Endothelial cell of umbilical vein (primary cell): ENCODE data around the gene IDI2. TPM values are rescaled to one million over a fixed set of nuclear protein-coding genes. Genes with fewer than 3 reads are reported as not detected.

Experiments
- BruUV-seq: library from RNA; stranded (reverse); fragments of 400-500 nt; replicated peaks from 2 replicates; lab custom pipeline; 2021; lab: Mats Ljungman, UMichigan
- CTCF ChIA-PET: fragments of 300-600, 350-600 bp; sonication (Branson Sonifier 250); formaldehyde crosslinking; loops from one replicate; lab custom pipeline; 2021; ENCODE audit warnings: antibody characterized with exemption, inconsistent platforms; lab: Charles Lee
- POLR2A ChIA-PET: fragments of 300-600, 350-600 bp; sonication (Branson Sonifier 250); formaldehyde crosslinking; loops from one replicate; lab custom pipeline; 2021; ENCODE audit warnings: antibody characterized with exemption, inconsistent platforms; lab: Charles Lee
- DNase-seq: peaks from one replicate; pipeline ENCODE4 v3.0.0-alpha.2; 2011; ENCODE audit warnings: low read depth, low spot score
- FAIRE-seq: peaks from 2 replicates; lab custom pipeline; 2011; peaks lifted over from hg19 to GRCh38; lab: Jason Lieb, UNC
- H2AFZ ChIP-seq: 2 replicates; pipeline ENCODE4 v1.6.0; 2012; ENCODE audit warnings: low read depth, low read length, control low read depth, inconsistent platforms
- H3K27ac ChIP-seq: 2 replicates; pipeline ENCODE4 v1.5.1; 2011; ENCODE audit warnings: low read depth, mild to moderate bottlenecking, control low read depth, low read length, moderate library complexity; ENCODE audit not compliant: insufficient read depth
- H3K27me3 ChIP-seq, 2 experiments: 2 replicates each; pipeline versions ENCODE4 v1.6.0 to v1.6.1; 2011; ENCODE audit warnings: low read length in 2 of 2, mixed read lengths in 1 of 2; ENCODE audit not compliant: control insufficient read depth in 2 of 2, insufficient read depth in 2 of 2
- H3K36me3 ChIP-seq, 2 experiments: 2 replicates in 1 of 2; 3 replicates in 1 of 2; pipeline ENCODE4 v1.5.1; 2011; ENCODE audit warnings: low read length in 2 of 2, mild to moderate bottlenecking in 1 of 2, moderate library complexity in 1 of 2; ENCODE audit not compliant: control insufficient read depth in 2 of 2, insufficient read depth in 2 of 2; ENCODE audit errors: extremely low read depth in 1 of 2
- H3K4me1 ChIP-seq: 3 replicates; pipeline ENCODE4 v1.5.1; 2011; ENCODE audit warnings: mild to moderate bottlenecking, low read length; ENCODE audit not compliant: control insufficient read depth, insufficient read depth; ENCODE audit errors: extremely low read depth
- H3K4me2 ChIP-seq: 2 replicates; pipeline ENCODE4 v1.6.1; 2011; ENCODE audit warnings: low read length, control low read depth, mixed read lengths; ENCODE audit not compliant: insufficient read depth
- H3K4me3 ChIP-seq, 3 experiments: fragments of 200-600 bp in 1 of 3; sonication (generic), shearing (Covaris generic) in 1 of 3; replicated peaks in 1 of 3; 2 replicates each; pipeline ENCODE4 v1.5.1; 2011 to 2016; ENCODE audit warnings: control low read depth in 3 of 3, low read length in 3 of 3, mild to moderate bottlenecking in 2 of 3, inconsistent platforms in 1 of 3, low read depth in 1 of 3, moderate library complexity in 1 of 3; ENCODE audit not compliant: insufficient read depth in 1 of 3
- H3K79me2 ChIP-seq: 2 replicates; pipeline ENCODE4 v1.6.0; 2012; ENCODE audit warnings: low read length, inconsistent platforms; ENCODE audit not compliant: control insufficient read depth, insufficient read depth
- H3K9ac ChIP-seq: replicated peaks from 2 replicates; pipeline ENCODE3; 2011; ENCODE audit warnings: low read length, control low read depth; ENCODE audit not compliant: insufficient read depth; ENCODE audit errors: extremely low read depth
- H3K9me1 ChIP-seq: replicated peaks from 3 replicates; pipeline ENCODE4 v1.6.0; 2011; ENCODE audit warnings: mild to moderate bottlenecking, low read length; ENCODE audit not compliant: control insufficient read depth, insufficient read depth; ENCODE audit errors: extremely low read depth
- H3K9me3 ChIP-seq: replicated peaks from 2 replicates; pipeline ENCODE4 v1.5.1; 2012; ENCODE audit warnings: low read length, inconsistent platforms; ENCODE audit not compliant: control insufficient read depth, insufficient read depth
- H4K20me1 ChIP-seq: replicated peaks from 2 replicates; pipeline ENCODE3; 2011; ENCODE audit warnings: mild to moderate bottlenecking, low read length; ENCODE audit not compliant: control insufficient read depth, insufficient read depth; ENCODE audit errors: extremely low read depth
- EZH2 ChIP-seq: IDR thresholded peaks from 2 replicates; pipeline ENCODE4 v1.6.1; 2012; ENCODE audit warnings: borderline replicate concordance, low read depth, mild to moderate bottlenecking, moderate library complexity, low read length, inconsistent platforms; ENCODE audit not compliant: severe bottlenecking
- FOS ChIP-seq: IDR thresholded peaks from 2 replicates; pipeline ENCODE4 v1.6.1; 2011; ENCODE audit warnings: mild to moderate bottlenecking, low read length, moderate library complexity, borderline replicate concordance; ENCODE audit not compliant: insufficient read depth
- GATA2 ChIP-seq: IDR thresholded peaks from 2 replicates; pipeline ENCODE4 v1.7.0; 2011; ENCODE audit warnings: low read depth, mild to moderate bottlenecking, moderate library complexity, mixed read lengths, low read length; ENCODE audit not compliant: insufficient read length, insufficient read depth
- JUN ChIP-seq: IDR thresholded peaks from 2 replicates; pipeline ENCODE4 v1.6.1; 2011; ENCODE audit warnings: borderline replicate concordance, low read depth; ENCODE audit not compliant: insufficient read length, insufficient read depth
- MYC ChIP-seq: IDR thresholded peaks from one replicate; pipeline ENCODE4 v1.6.1; 2011; ENCODE audit warnings: mild to moderate bottlenecking, low read depth, low read length
- POLR2A ChIP-seq: IDR thresholded peaks from 2 replicates; pipeline ENCODE4 v1.6.1; 2012; ENCODE audit warnings: low read depth, mild to moderate bottlenecking, control low read depth, low read length
- POLR2AphosphoS5 ChIP-seq: IDR thresholded peaks from 2 replicates; pipeline ENCODE4 v1.6.1; 2012; ENCODE audit warnings: low read depth, mild to moderate bottlenecking, control low read depth, low read length, moderate library complexity; ENCODE audit not compliant: insufficient read depth
- dilution Hi-C: fragments of 300-500 bp; cut with MboI; formaldehyde crosslinking; loops from one replicate; pipeline ENCODE4 v1.15.0; 2019; ENCODE audit warnings: low sequenced_read_pairs; ENCODE audit not compliant: extremely low pct_ligation_motif_present
- intact Hi-C: fragments of 100-400 bp; cut with micrococcal nuclease; formaldehyde crosslinking; loops from one replicate; pipeline ENCODE4 v1.10.0; 2022
- polyA plus RNA-seq, 4 experiments: library from polyadenylated mRNA; depleted of rRNA in 3 of 4; stranded (reverse) in 3 of 4; unstranded in 1 of 4; fragments of >200 nt; gene quantifications; 2 replicates each; pipeline versions ENCODE4 v1.2.1 to v1.2.3, GENCODE V29; 2011 to 2012; ENCODE audit warnings: missing spikeins in 1 of 4
- total RNA-seq: library from RNA; stranded (reverse); gene quantifications from 2 replicates; pipeline ENCODE4 v1.2.3, GENCODE V29; 2021
- TF ChIP-seq, protein P1 (sequence below): IDR thresholded peaks from 2 replicates; pipeline ENCODE4 v1.6.1; 2011; ENCODE audit not compliant: insufficient read depth, insufficient read length
- TF ChIP-seq, protein P2 (sequence below), 2 donors: IDR thresholded peaks; 1 replicate in 1 of 2; 2 replicates in 1 of 2; pipeline ENCODE4 v1.5.1; 2011; ENCODE audit warnings: low read length in 2 of 2, mild to moderate bottlenecking in 2 of 2, moderate library complexity in 2 of 2, control low read depth in 1 of 2, inconsistent platforms in 1 of 2, low read depth in 1 of 2; ENCODE audit not compliant: insufficient read depth in 1 of 2; ENCODE audit errors: extremely low read depth in 1 of 2

Gene IDI2
- total and polyA plus RNA-seq, 2 donors (not counting 3 experiments of a cell fraction or from before 2014, with no cell fraction given): not detected

DNA sequence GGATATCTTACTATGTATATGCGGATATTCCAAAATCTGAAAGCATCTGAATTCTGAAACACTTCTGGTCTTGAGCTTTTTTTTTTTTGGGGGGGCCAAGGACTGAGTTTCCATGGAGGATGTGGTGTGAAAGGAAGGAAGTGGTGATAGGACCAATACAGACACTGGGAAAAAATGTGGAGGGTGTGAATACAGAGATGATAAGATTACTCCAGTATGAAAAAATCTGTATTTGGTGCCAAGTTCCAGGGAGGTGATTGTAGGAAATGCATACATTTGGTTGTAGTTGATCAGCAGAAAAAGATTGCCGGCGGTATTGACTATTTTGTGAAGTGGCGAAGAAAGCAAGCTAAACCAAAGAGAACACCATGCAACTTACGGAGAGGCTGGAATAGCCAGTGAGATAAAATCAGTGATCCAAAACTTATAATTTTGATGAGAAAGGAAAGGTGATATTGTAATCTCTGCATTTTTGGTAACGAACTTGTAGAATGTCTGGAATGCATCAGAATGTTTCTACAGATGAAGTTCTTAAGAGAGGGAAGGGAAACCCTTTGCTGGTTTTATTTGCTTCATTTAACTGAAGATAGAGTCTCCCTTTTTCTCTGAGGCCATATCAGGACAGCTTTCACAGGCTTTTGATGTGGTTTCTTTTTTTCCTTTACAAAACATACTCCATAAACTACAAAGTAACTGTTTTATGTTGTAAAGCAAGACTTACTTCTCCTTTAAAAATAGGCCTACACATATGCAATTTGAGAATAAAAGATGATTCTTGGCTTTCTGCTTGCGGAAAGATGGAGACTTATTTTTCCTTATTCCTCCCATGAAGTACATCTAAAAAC is 36.5 kb upstream of the IDI2 start:
- Histone ChIP-seq H3K4me3 (peak overlapping the region in 1 of 3 experiments; percentile 27), H3K27me3 (no peaks in the 10 kb centered on the region), H4K20me1 (no peaks in the 10 kb centered on the region), H3K4me2 (peak overlapping the region; percentile 88), H3K9me1 (no peaks in the 10 kb centered on the region), H3K27ac (peak overlapping the region; percentile 37), H3K36me3 (no peaks in the 10 kb centered on the region), H2AFZ (no peak overlapping the region), H3K9me3 (no peaks in the 10 kb centered on the region), H3K79me2 (peaks cover 82% of the 10 kb centered on the region), H3K4me1 (peaks cover 59% of the 10 kb centered on the region), H3K9ac (peak overlapping the region; percentile 24)
- POLR2A ChIA-PET: no interaction called here
- dilution Hi-C loops (no loop called here), intact Hi-C loops (no loop called here)
- BruUV-seq: no TSS peak
- CTCF ChIA-PET: interaction anchor here (0.8 to 2.2 kb wide), 2 partner anchors 12 to 48 kb away, joined by 5 to 6 read pairs; no protein-coding TSS in a partner anchor
- FAIRE-seq (peak; percentile 87), DNase-seq (peak; percentile 71)
- TF ChIP-seq GATA2 (peak; percentile 96), FOS (peak; percentile 64), POLR2AphosphoS5 (peak; percentile 49), EZH2 (no peak), MYC (no peak), JUN (peak; percentile 69), POLR2A (no peak)
- TF ChIP-seq, protein P1, sequence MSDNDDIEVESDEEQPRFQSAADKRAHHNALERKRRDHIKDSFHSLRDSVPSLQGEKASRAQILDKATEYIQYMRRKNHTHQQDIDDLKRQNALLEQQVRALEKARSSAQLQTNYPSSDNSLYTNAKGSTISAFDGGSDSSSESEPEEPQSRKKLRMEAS: no peak
- TF ChIP-seq, protein P2, sequence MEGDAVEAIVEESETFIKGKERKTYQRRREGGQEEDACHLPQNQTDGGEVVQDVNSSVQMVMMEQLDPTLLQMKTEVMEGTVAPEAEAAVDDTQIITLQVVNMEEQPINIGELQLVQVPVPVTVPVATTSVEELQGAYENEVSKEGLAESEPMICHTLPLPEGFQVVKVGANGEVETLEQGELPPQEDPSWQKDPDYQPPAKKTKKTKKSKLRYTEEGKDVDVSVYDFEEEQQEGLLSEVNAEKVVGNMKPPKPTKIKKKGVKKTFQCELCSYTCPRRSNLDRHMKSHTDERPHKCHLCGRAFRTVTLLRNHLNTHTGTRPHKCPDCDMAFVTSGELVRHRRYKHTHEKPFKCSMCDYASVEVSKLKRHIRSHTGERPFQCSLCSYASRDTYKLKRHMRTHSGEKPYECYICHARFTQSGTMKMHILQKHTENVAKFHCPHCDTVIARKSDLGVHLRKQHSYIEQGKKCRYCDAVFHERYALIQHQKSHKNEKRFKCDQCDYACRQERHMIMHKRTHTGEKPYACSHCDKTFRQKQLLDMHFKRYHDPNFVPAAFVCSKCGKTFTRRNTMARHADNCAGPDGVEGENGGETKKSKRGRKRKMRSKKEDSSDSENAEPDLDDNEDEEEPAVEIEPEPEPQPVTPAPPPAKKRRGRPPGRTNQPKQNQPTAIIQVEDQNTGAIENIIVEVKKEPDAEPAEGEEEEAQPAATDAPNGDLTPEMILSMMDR (IDR thresholded peaks at IDR 0.05; ENCODE audit: extremely low read depth in 1 of 2, insufficient read depth in 1 of 2, low read depth in 1 of 2, low read length in 2 of 2): no peak
